Large intestine (tissue), 3 donors: ENCODE measurements around the gene ERICH6. TPM values are rescaled to one million over a fixed set of nuclear protein-coding genes. Genes with fewer than 3 reads are reported as not detected.

Source experiments
- DNase-seq, 2 donors: peaks; one replicate each; pipeline versions ENCODE4 v3.0.0 to v3.0.0-alpha.2; 2013
- H3K27ac ChIP-seq: one replicate; pipeline ENCODE4 v1.5.1; 2013; ENCODE audit warnings: low read length
- H3K27me3 ChIP-seq: 2 replicates; pipeline ENCODE4 v1.6.1; 2013; ENCODE audit warnings: low read length; ENCODE audit not compliant: control insufficient read depth, insufficient read depth
- H3K36me3 ChIP-seq: 2 replicates; pipeline ENCODE4 v1.6.1; 2013; ENCODE audit warnings: low read length; ENCODE audit not compliant: control insufficient read depth, insufficient read depth
- H3K4me1 ChIP-seq: one replicate; pipeline ENCODE4 v1.6.1; 2013; ENCODE audit warnings: low read length; ENCODE audit not compliant: control insufficient read depth, insufficient read depth
- H3K4me3 ChIP-seq: one replicate; pipeline ENCODE4 v1.5.1; 2013; ENCODE audit warnings: low read length
- H3K9me3 ChIP-seq: one replicate; pipeline ENCODE4 v1.6.1; 2013; ENCODE audit warnings: mild to moderate bottlenecking, low read depth, low read length, moderate library complexity; ENCODE audit not compliant: control insufficient read depth
- WGBS: methylation state at CpG from one replicate; pipeline ENCODE4 v1.1.5; 2013; ENCODE audit warnings: low lambda C conversion rate; ENCODE audit not compliant: insufficient coverage; 5-methylcytosine and 5-hydroxymethylcytosine counted together
- polyA plus RNA-seq: library from polyadenylated mRNA; unstranded; fragments of 120-200 nt; gene quantifications from one replicate; pipeline ENCODE4 v1.2.1, GENCODE V29; 2013

ERICH6 gene
- polyA plus RNA-seq, 1 donor, result 0.09 TPM

- Histone ChIP-seq H3K27ac (no peak overlapping the region), H3K4me1 (peaks cover 12% of the 10 kb centered on the region), H3K9me3 (no peaks in the 10 kb centered on the region), H3K4me3 (no peak overlapping the region), H3K36me3 (no peaks in the 10 kb centered on the region), H3K27me3 (no peaks in the 10 kb centered on the region)
- no peak for DNase-seq
- WGBS, result no CpG with 5 or more reads among the region's 3 CpGs
These were observed 18.5 kb upstream of the ERICH6 start for GRCh38 chr3:150722267-150722666.

DNA sequence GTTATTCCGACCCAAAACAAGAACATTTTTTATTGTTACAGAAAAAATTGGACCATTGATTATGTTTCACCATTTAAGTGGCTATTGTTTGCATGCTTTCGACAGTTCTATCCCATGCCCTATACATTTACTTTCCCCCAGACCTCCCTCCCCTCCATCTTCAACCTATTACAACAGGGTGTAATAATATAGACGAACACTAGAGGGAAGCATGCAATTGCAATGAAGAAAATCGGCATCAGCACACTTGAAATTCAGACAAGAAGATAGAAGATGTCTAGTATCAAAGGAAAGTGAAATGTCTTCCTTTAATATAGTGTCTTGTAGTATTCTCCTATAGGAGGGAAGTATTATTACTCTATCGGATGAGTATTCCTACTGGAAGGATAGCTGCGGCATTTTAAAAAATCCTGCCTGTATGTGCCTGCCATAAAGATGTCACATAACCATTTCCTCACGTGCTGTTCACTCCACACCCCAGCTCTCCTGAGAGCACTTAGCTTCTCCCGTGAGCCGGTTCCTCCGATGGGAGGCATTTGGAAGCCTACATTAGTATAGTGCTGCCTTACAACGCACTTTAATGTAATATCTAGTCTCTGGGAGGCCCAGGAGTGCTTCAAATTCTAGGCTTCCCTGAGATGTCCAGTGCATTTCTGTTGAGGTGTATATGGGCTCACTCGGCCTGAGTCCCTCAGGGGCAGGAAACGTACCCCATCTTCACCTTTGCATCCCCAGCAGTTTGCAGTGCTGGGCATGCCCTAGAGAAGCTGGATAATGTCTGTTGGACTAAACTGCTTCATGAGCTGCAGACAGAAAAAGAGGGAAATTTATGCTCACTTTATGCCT, 17.8 kb upstream of the ERICH6 start:
- DNase-seq, result peak in 1 of 2 donors; percentile 60
- 0% methylated on average over 1 of the region's 13 CpGs for WGBS
- Histone ChIP-seq H3K4me1 (peaks cover 12% of the 10 kb centered on the region), H3K36me3 (no peaks in the 10 kb centered on the region), H3K27me3 (no peaks in the 10 kb centered on the region), H3K9me3 (no peaks in the 10 kb centered on the region), H3K27ac (no peak overlapping the region), H3K4me3 (no peak overlapping the region)

DNA sequence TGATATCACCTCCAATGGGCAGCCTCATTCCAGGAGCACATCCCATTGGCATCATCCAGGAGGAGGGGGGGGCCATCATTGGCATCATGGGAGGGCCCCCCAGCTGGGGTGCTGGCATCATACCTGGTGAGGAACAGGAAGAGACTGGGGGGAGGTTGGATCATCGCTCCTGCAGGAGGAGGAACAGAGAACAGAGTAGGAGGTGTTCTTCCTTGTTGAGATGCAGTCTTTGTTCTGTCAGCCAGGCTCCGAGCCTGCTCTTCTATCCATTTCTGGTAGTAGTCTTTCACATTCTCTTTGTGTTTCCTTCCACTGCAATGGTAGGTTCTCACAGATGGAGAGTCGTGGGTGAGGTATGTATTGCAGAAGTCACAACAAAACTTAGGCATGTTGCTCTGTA, 16.7 kb upstream of the ERICH6 start:
- no peak overlapping the region for H3K27ac ChIP-seq
- DNase-seq, result no peak
- H3K27me3 ChIP-seq, result no peaks in the 10 kb centered on the region
- H3K9me3 ChIP-seq, result no peaks in the 10 kb centered on the region
- no peak overlapping the region for H3K4me3 ChIP-seq
- no CpG with 5 or more reads among the region's 3 CpGs for WGBS
- H3K4me1 ChIP-seq, result peaks cover 9% of the 10 kb centered on the region
- H3K36me3 ChIP-seq, result no peaks in the 10 kb centered on the region

DNA sequence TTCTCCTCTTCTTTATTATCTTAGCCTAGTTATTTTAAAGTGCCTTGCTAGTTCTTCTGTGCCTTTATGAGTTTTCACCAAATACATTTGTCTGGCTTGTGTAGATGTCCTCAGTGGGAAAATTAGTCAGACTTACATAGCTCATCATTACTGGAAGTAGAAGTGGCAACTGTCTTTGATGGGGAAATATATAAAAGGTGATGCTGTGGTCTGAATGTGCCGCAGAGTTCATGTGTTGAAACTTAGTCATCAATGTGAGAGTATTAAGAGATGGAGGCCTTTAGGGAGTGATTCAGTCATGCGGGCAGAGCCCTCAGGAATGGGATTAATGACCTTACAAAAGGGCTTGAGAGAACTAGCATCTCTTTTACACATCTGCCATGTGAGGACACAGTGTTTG, 6.4 kb upstream of the ERICH6 start:
- H3K9me3 ChIP-seq, result no peaks in the 10 kb centered on the region
- no CpG with 5 or more reads among the region's 2 CpGs for WGBS

DNA sequence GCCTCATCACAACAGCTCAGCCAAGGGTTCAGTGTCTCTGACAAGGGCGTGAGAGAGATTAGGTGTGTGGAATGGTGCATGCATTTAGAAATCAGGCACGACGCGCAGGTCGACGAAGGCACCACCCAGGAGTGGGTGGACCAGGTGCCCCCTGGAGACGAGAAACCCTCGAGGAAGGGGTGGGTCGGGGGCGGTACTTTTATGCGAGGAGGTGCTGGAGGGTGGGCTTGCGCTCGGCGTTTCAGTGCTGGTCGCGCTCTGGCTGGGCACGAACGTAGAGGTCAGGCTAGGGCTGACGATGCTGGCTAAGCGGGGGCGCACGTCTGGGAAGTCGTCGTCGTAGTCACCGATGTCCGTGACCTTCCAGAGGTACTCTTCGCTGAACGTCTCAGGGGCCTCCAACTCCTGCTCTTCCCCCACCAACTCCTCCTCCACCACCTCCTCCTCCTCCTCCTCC, 393 bp downstream of the ERICH6 start:
- no CpG with 5 or more reads among the region's 29 CpGs for WGBS
- Histone ChIP-seq H3K36me3 (no peaks in the 10 kb centered on the region), H3K27ac (peak overlapping the region; percentile 1), H3K27me3 (no peaks in the 10 kb centered on the region), H3K4me1 (no peaks in the 10 kb centered on the region), H3K4me3 (peak overlapping the region; percentile 71), H3K9me3 (no peaks in the 10 kb centered on the region)
- peak in 1 of 2 donors; percentile 51 for DNase-seq

More for the DNA sequence above, 6.4 kb upstream of the ERICH6 start:
- H3K27ac ChIP-seq, result no peak overlapping the region
- no peak overlapping the region for H3K4me3 ChIP-seq
- no peaks in the 10 kb centered on the region for H3K27me3 ChIP-seq
- DNase-seq, result no peak
- H3K4me1 ChIP-seq, result no peaks in the 10 kb centered on the region
- no peaks in the 10 kb centered on the region for H3K36me3 ChIP-seq

- DNase-seq, result peak in 1 of 2 donors; percentile 22
- no peaks in the 10 kb centered on the region for H3K9me3 ChIP-seq
- no peaks in the 10 kb centered on the region for H3K4me1 ChIP-seq
- no peak overlapping the region for H3K27ac ChIP-seq
- WGBS, result no CpG with 5 or more reads among the region's 2 CpGs
- no peaks in the 10 kb centered on the region for H3K27me3 ChIP-seq
- no peak overlapping the region for H3K4me3 ChIP-seq
- no peaks in the 10 kb centered on the region for H3K36me3 ChIP-seq
These were observed 4.6 kb downstream of the ERICH6 start for GRCh38 chr3:150699068-150699639.

- Histone ChIP-seq H3K9me3 (no peaks in the 10 kb centered on the region), H3K4me3 (no peak overlapping the region), H3K4me1 (no peaks in the 10 kb centered on the region), H3K36me3 (no peaks in the 10 kb centered on the region), H3K27me3 (no peaks in the 10 kb centered on the region), H3K27ac (no peak overlapping the region)
- no peak for DNase-seq
These were observed 6.1 kb downstream of the ERICH6 start for GRCh38 chr3:150697646-150698045.

GRCh38 chr3:150691414-150692040, 12.2 kb downstream of the ERICH6 start:
- H3K27ac ChIP-seq, result no peak overlapping the region
- no peaks in the 10 kb centered on the region for H3K4me1 ChIP-seq
- DNase-seq, result no peak
- no peaks in the 10 kb centered on the region for H3K9me3 ChIP-seq
- H3K36me3 ChIP-seq, result no peaks in the 10 kb centered on the region
- WGBS, result no CpG with 5 or more reads among the region's 2 CpGs
- H3K27me3 ChIP-seq, result no peaks in the 10 kb centered on the region
- H3K4me3 ChIP-seq, result no peak overlapping the region

DNA sequence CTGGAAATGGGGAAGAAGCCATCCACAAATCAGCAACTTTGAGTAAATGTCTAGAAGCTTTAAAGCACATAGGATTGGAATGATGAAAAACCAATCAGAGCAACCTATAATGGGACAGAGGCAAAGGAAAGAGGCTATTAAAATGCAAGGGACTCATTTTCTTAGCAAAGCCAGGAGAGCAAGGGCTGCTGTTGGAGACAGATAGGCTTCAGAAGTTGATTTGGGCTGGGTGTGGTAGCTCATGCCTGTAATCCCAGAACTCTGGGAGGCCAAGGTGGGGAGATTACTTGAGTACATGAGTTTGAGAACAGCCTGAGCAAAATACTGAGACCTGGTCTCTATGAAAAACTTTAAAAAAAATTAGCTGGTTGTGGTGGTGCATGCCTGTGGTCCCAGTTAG, 16.1 kb downstream of the ERICH6 start:
- DNase-seq, result no peak
- no peaks in the 10 kb centered on the region for H3K9me3 ChIP-seq
- no peak overlapping the region for H3K4me3 ChIP-seq
- H3K27ac ChIP-seq, result no peak overlapping the region
- no peaks in the 10 kb centered on the region for H3K36me3 ChIP-seq
- no peaks in the 10 kb centered on the region for H3K4me1 ChIP-seq
- H3K27me3 ChIP-seq, result no peaks in the 10 kb centered on the region

GRCh38 chr3:150682824-150683223, 20.9 kb downstream of the ERICH6 start:
- Histone ChIP-seq H3K27ac (no peak overlapping the region), H3K4me3 (no peak overlapping the region), H3K9me3 (no peaks in the 10 kb centered on the region), H3K4me1 (no peaks in the 10 kb centered on the region), H3K36me3 (no peaks in the 10 kb centered on the region), H3K27me3 (no peaks in the 10 kb centered on the region)
- no peak for DNase-seq
